Measurements from ENCODE around the gene KLHL26. TPM values are rescaled to one million over a fixed set of nuclear protein-coding genes. Genes with fewer than 3 reads are reported as not detected.

The KLHL26 gene
- polyA plus RNA-seq, 1 donor from 2014 or later: 4.7 TPM

GRCh38 chr19:18713550-18714117, 76.8 kb downstream of the KLHL26 start:
- Histone ChIP-seq H3K27ac (ENCODE audit: low read length) (no peak overlapping the region), H3K79me2 (replicated peaks; ENCODE audit: insufficient read depth, low read length) (no peaks in the 10 kb centered on the region), H3K9me2 (ENCODE audit: insufficient read depth, low read length) (no peaks in the 10 kb centered on the region), H3K9me3 (ENCODE audit: low read length) (no peaks in the 10 kb centered on the region), H3F3A (ENCODE audit: insufficient read depth, low read length, poor library complexity, severe bottlenecking) (no peaks in the 10 kb centered on the region), H3K9ac (ENCODE audit: low read length) (no peak overlapping the region), H2AFZ (ENCODE audit: low read depth, low read length) (no peak overlapping the region), H3K36me3 (ENCODE audit: insufficient read depth, low read length) (no peaks in the 10 kb centered on the region), H3K27me3 (ENCODE audit: insufficient read depth, low read depth, low read length) (no peaks in the 10 kb centered on the region), H3K4me3 (ENCODE audit: low read length) (no peak overlapping the region), H3K4me2 (ENCODE audit: low read length) (no peak overlapping the region), H4K20me1 (ENCODE audit: insufficient read depth) (no peaks in the 10 kb centered on the region)
- TF ChIP-seq TAF1 (IDR thresholded peaks at IDR 0.05; ENCODE audit: low read depth) (no peak), SMC3 (conservative IDR thresholded peaks at IDR 0.05; ENCODE audit: poor library complexity) (no peak), CTCF (IDR thresholded peaks at IDR 0.05; ENCODE audit: poor library complexity, severe bottlenecking) (no peak), POLR2AphosphoS5 (IDR thresholded peaks at IDR 0.05) (no peak), EP300 (conservative IDR thresholded peaks at IDR 0.05; ENCODE audit: poor library complexity, severe bottlenecking) (no peak), EZH2 (IDR thresholded peaks at IDR 0.05; ENCODE audit: borderline replicate concordance, insufficient read depth, low read length, poor library complexity, severe bottlenecking) (no peak)

GRCh38 chr19:18715416-18715815, 78.6 kb downstream of the KLHL26 start:
- no peak overlapping the region for H2AFZ ChIP-seq (ENCODE audit: low read depth, low read length)
- H3F3A ChIP-seq (ENCODE audit: insufficient read depth, low read length, poor library complexity, severe bottlenecking): no peaks in the 10 kb centered on the region
- no peaks in the 10 kb centered on the region for H3K9me2 ChIP-seq (ENCODE audit: insufficient read depth, low read length)
- H4K20me1 ChIP-seq (ENCODE audit: insufficient read depth): no peaks in the 10 kb centered on the region
- H3K9me3 ChIP-seq (ENCODE audit: low read length): no peaks in the 10 kb centered on the region
- H3K4me2 ChIP-seq (ENCODE audit: low read length): no peak overlapping the region
- H3K79me2 ChIP-seq (replicated peaks; ENCODE audit: insufficient read depth, low read length): no peaks in the 10 kb centered on the region
- H3K27me3 ChIP-seq (ENCODE audit: insufficient read depth, low read depth, low read length): no peaks in the 10 kb centered on the region
- no peaks in the 10 kb centered on the region for H3K36me3 ChIP-seq (ENCODE audit: insufficient read depth, low read length)
- TF ChIP-seq RAD21 (conservative IDR thresholded peaks at IDR 0.05): no peak
- TF ChIP-seq EP300 (conservative IDR thresholded peaks at IDR 0.05; ENCODE audit: poor library complexity, severe bottlenecking): no peak
- no peak for TF ChIP-seq TAF1 (IDR thresholded peaks at IDR 0.05; ENCODE audit: low read depth)
- no peak for TF ChIP-seq MXI1 (conservative IDR thresholded peaks at IDR 0.05; ENCODE audit: poor library complexity, severe bottlenecking)
- no peak for TF ChIP-seq POLR2AphosphoS5 (IDR thresholded peaks at IDR 0.05)
- TF ChIP-seq SMC3 (conservative IDR thresholded peaks at IDR 0.05; ENCODE audit: poor library complexity): no peak
- no peak for TF ChIP-seq REST (IDR thresholded peaks at IDR 0.05; ENCODE audit: borderline replicate concordance)
- no peak for TF ChIP-seq CTCF (IDR thresholded peaks at IDR 0.05; ENCODE audit: poor library complexity, severe bottlenecking)
- no peak for TF ChIP-seq EZH2 (IDR thresholded peaks at IDR 0.05; ENCODE audit: borderline replicate concordance, insufficient read depth, low read length, poor library complexity, severe bottlenecking)
- no peak overlapping the region for H3K9ac ChIP-seq (ENCODE audit: low read length)
- no peak overlapping the region for H3K4me3 ChIP-seq (ENCODE audit: low read length)
- H3K27ac ChIP-seq (ENCODE audit: low read length): no peak overlapping the region

All from neural cell (in vitro differentiated cells).